ENCODE data around the gene IGFL1. TPM values are rescaled to one million over a fixed set of nuclear protein-coding genes. Genes with fewer than 3 reads are reported as not detected.
"Not testable (repeated sequence)": the region's sequence is repeated elsewhere in the genome, so short reads cannot be mapped to it uniquely, and the experiment has no call there.

The IGFL1 gene
- total RNA-seq (not detected), polyA plus RNA-seq (not detected)
- long read RNA-seq, donor 1 = 0 reads
- long read RNA-seq, donor 2 = 0 reads

GRCh38 chr19:46229442-46229841 lies at the start of gene IGFL1:
Gene IGFL1, plus strand, starts transcription at chr19:46229742. Its CDS starts 33 bp downstream, at chr19:46229775.
- no peaks in the 10 kb centered on the region for H3K4me1 ChIP-seq
- no peak for TF ChIP-seq CTCF (IDR thresholded peaks at IDR 0.05)
- H3K9me3 ChIP-seq = no peaks in the 10 kb centered on the region
- no peak for DNase-seq
- no peak within 1 kb of the TSS for H3K4me3 ChIP-seq
- H3K27me3 ChIP-seq (ENCODE audit: insufficient read depth in 3 of 3, low read length in 2 of 3) = peaks cover 0 to 32% (median 6%) of the 10 kb centered on the region in 3 donors
- intact Hi-C loops (cut with DNase I) = no loop called here
- no peak for ATAC-seq
- no peaks in the 10 kb centered on the region for H3K36me3 ChIP-seq (ENCODE audit: insufficient read depth in 1 of 2, low read depth in 1 of 2)
- H3K27ac ChIP-seq = no peak within 1 kb of the TSS
- WGBS, 3 donors = 66 to 69% (median 66%) methylated on average over 6 of the region's 6 CpGs

- WGBS, 3 donors = 52 to 66% (median 56%) methylated on average over 5 of the region's 5 CpGs
- intact Hi-C loops (cut with DNase I) = no loop called here
- no peak for TF ChIP-seq CTCF (IDR thresholded peaks at IDR 0.05)
- no peak overlapping the region for H3K27ac ChIP-seq
- H3K36me3 ChIP-seq (ENCODE audit: insufficient read depth in 1 of 2, low read depth in 1 of 2) = no peaks in the 10 kb centered on the region
- no peaks in the 10 kb centered on the region for H3K4me1 ChIP-seq
- peaks cover 0 to 27% (median 2%) of the 10 kb centered on the region in 3 donors for H3K27me3 ChIP-seq (ENCODE audit: insufficient read depth in 3 of 3, low read length in 2 of 3)
- no peak for DNase-seq
- H3K9me3 ChIP-seq = no peaks in the 10 kb centered on the region
- ATAC-seq = no peak
- H3K4me3 ChIP-seq = no peak overlapping the region
Observed at GRCh38 chr19:46180701-46181387, 48.7 kb upstream of the IGFL1 start.

- Histone ChIP-seq H3K36me3 (ENCODE audit: insufficient read depth in 1 of 2, low read depth in 1 of 2) (no peaks in the 10 kb centered on the region), H3K27me3 (ENCODE audit: insufficient read depth in 3 of 3, low read length in 2 of 3) (peaks cover 0 to 27% (median 3%) of the 10 kb centered on the region in 3 donors), H3K9me3 (no peaks in the 10 kb centered on the region), H3K27ac (no peak overlapping the region), H3K4me1 (no peaks in the 10 kb centered on the region), H3K4me3 (no peak overlapping the region)
- intact Hi-C loops (cut with DNase I) = no loop called here
- TF ChIP-seq CTCF (IDR thresholded peaks at IDR 0.05) = no peak
- 33 to 38% (median 35%) methylated on average over 6 of the region's 6 CpGs for WGBS, 3 donors
- DNase-seq (no peak), ATAC-seq (no peak)
Observed at GRCh38 chr19:46181388-46181779, 48.2 kb upstream of the IGFL1 start.

GRCh38 chr19:46182476-46182875 lies 47.1 kb upstream of the IGFL1 start:
- Histone ChIP-seq H3K4me1 (no peaks in the 10 kb centered on the region), H3K4me3 (no peak overlapping the region), H3K9me3 (no peaks in the 10 kb centered on the region), H3K27me3 (ENCODE audit: insufficient read depth in 3 of 3, low read length in 2 of 3) (peaks cover 0 to 22% (median 3%) of the 10 kb centered on the region in 3 donors), H3K36me3 (ENCODE audit: insufficient read depth in 1 of 2, low read depth in 1 of 2) (no peaks in the 10 kb centered on the region), H3K27ac (no peak overlapping the region)
- ATAC-seq (no peak), DNase-seq (no peak)
- WGBS, 3 donors = 68 to 84% (median 79%) methylated on average over 8 of the region's 8 CpGs
- no peak for TF ChIP-seq CTCF (IDR thresholded peaks at IDR 0.05)
- intact Hi-C loops (cut with DNase I) = no loop called here

- not testable (repeated sequence) for H3K4me1 ChIP-seq; H3K9me3 ChIP-seq; ATAC-seq; DNase-seq; H3K36me3 ChIP-seq (ENCODE audit: insufficient read depth in 1 of 2, low read depth in 1 of 2); H3K4me3 ChIP-seq; H3K27ac ChIP-seq
- 72 to 76% (median 73%) methylated on average over 6 of the region's 6 CpGs for WGBS, 3 donors
- peaks cover 0 to 23% (median 5%) of the 10 kb centered on the region in 3 donors for H3K27me3 ChIP-seq (ENCODE audit: insufficient read depth in 3 of 3, low read length in 2 of 3)
- intact Hi-C loops (cut with DNase I) = loop anchor here in 1 of 2 donors (5.0 kb wide), 1 partner anchor 103 kb away; no protein-coding TSS in a partner anchor
Observed at GRCh38 chr19:46184775-46185710, 44.5 kb upstream of the IGFL1 start.

Data from psoas muscle (tissue), 8 donors.